Suppressor macrophage (primary cell): ENCODE data around the gene MTHFD1L.
"Not testable (repeated sequence)": the region's sequence is repeated elsewhere in the genome, so short reads cannot be mapped to it uniquely, and the experiment has no call there.

ENCODE experiments used
- DNase-seq, 4 experiments: peaks; one replicate each; pipeline ENCODE4 v3.0.0-alpha.2; 2020 to 2022

Gene MTHFD1L

DNA sequence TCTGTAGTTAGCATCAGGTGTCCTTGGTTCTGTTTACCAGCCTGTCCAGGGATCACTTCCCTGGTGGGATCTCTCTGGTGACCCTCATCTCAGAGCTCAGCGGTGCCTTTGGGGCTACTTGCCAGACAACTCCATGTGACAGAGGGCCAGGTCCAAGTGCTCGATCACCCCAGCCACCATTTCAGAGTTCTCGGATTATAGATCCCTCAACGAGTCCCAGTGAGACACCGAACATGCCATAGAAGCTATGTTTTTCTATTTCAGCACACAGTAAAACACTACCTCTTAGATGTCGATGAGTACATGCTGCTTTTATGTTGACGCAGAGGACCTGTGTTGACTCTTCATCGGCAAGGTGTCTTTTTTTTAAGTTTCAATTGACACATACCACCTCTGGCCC lies 204.1 kb downstream of the MTHFD1L start:
- no peak for DNase-seq

GRCh38 chr6:151070631-151071051 lies 205.1 kb downstream of the MTHFD1L start:
- no peak for DNase-seq

- DNase-seq, result no peak
These were observed 205.8 kb downstream of the MTHFD1L start for GRCh38 chr6:151071295-151071694.

DNA sequence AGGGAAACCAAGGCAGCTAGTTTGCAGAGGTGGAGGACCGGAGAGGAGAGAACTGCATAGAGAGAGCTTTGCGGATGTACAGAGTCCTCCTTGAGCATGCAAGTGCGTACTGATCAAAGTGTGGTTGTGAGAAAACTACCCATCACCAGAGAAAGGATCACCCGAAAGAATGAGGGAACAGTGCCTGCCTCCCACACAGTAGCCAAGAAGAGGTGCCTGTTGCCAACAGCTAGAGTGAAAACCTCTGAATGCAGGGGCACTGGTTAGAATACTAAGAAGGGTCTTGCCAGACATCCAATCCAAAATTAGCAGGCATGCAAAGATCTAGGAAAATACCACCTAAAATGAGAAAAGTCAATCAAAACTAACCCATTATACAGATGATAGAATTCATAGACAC lies 207.6 kb downstream of the MTHFD1L start:
- DNase-seq, result no peak

- no peak for DNase-seq
These were observed 208.2 kb downstream of the MTHFD1L start for GRCh38 chr6:151073701-151074100.

GRCh38 chr6:151075005-151075404 lies 209.5 kb downstream of the MTHFD1L start:
- DNase-seq, result no peak

DNA sequence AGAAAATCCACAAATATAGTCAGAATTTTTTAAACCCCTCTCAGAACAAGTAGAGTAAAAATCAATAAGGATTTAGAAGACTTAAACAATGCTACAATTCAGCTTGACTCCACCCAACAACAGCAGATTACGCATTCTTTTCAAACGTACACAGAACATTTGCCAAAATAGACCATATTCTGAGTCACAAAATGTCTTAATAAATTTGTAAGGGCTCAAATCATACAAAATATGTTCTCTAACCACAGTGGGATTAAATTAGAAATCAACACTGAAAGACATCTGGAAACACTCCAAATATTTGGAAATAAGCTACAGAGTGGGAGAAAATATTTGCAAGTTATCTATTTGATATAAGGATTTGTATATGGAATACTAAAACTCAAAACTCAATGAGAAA lies 210.0 kb downstream of the MTHFD1L start:
- DNase-seq, result no peak

DNA sequence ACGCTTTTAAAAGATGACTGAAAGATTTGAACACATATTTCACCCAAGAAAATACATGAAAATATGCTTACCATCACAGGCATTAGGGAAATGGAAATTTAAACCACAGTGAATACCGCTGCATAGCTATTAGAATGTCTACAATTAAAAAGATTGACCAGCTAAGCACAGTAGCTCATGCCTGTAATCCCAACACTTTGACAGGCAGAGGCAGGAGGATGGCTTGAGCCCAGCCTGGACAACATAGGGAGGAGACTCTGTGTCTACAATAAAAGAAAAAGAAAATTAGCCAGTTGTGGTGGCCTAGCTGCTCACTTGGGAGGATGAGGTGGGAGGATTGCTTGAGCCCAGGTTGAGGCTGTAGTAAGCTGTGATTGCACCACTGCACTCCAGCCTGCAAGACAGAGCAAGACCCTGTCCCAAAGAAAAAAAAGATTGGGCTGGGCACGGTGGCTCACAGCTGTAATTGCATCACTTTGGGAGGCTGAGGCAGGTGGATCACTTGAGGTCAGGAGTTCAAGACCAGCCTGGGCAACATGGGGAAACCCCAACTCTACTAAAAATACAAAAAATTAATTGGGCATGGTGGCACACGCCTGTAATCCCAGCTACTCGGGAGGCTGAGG lies 210.5 kb downstream of the MTHFD1L start:
- no peak for DNase-seq

GRCh38 chr6:151078655-151079054 lies 213.2 kb downstream of the MTHFD1L start:
- DNase-seq, result no peak

- DNase-seq, result no peak
These were observed 216.2 kb downstream of the MTHFD1L start for GRCh38 chr6:151081656-151082055.

DNA sequence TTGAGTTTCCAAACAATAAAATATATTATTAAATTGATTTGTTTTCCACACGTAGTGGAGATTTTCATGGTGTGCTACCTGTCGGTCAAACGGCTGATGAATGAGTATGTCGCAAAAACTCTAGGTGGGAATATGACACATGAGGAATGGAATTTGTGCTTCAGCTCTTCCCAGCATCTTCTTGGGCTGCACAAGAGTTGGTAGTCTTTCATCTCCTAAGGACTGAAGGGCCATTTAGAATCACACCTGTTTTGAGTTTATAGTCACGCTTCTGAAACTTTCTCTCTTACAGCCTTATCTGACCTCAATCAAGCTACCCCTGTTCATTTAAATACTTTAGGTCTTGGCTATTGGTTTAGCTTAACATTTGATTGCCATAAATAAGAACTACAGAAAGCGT lies 216.6 kb downstream of the MTHFD1L start:
- no peak for DNase-seq

- no peak for DNase-seq
These were observed 218.8 kb downstream of the MTHFD1L start for GRCh38 chr6:151084275-151084674.

GRCh38 chr6:151087055-151087454 lies 221.6 kb downstream of the MTHFD1L start:
- DNase-seq, result not testable (repeated sequence)

DNA sequence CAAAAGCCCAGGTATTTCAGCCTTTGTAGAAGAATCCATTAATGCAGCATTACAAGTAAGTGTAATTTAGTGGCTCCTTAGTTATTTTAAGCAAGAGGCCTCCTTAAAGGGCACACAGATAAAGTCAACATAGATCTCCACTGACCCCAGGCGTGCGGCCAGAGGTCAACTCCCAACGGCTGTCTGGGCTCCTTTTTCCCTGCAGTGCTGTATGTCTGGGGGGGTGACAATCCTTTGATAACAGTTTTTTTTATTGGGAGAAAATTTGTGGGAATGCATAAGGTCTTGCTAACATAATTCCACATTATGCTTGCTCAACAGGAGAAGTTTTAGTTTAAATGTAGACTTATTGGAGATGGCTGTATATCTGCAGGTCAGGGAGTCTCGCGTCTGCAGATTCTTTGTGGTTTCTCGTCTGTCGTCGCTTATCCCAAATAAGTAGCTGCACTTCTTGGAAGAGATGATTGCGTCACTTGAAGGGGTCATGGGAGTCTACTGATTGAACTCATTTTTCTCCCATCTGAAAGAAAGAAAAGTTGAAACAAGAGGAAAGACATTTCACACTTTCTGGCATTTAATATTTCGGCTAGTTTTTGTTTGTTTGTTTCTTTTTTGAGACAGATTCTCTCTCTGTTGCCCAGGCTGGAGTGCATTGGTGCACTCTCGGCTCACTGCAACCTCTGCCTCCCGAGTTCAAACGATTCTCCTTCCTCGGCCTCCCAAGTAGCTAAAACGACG lies 222.5 kb downstream of the MTHFD1L start:
- no peak for DNase-seq

DNA sequence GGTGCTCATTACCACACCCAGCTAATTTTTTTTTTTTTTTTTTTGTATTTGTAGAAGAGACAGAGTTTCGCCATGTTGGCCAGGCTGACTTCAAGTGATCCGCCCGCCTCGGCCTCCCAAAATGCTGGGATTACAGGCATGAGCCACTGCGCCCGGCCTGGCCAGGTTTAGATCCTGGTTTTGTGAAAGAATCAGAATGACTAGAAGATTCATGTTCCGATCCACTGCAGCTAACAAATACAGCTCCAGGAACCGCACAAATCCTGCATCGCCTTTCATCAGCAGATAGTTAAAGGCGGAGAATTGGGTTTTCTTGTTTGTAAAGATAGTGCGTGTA lies 223.1 kb downstream of the MTHFD1L start:
- no peak for DNase-seq

DNA sequence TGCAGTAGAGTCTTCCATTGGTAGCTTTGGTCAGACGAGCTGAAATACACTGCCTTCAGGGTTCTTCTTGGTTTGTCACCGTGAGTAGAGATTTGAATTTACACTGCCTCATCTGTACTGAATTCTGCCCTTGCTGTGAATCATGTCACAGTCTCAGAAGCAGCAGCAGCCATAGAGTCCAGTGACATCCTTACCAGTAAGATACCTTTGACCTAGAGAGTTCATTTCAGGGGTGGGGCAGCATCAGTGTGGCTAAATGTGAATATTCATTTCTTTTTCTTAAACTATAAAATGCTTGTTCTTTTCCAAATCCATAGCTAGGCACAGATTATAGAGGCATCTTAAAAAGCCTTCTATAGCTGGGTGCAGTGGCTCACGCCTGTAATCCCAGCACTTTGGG lies 223.5 kb downstream of the MTHFD1L start:
- DNase-seq, result no peak

- no peak for DNase-seq
These were observed 224.5 kb downstream of the MTHFD1L start for GRCh38 chr6:151089978-151090377.

DNA sequence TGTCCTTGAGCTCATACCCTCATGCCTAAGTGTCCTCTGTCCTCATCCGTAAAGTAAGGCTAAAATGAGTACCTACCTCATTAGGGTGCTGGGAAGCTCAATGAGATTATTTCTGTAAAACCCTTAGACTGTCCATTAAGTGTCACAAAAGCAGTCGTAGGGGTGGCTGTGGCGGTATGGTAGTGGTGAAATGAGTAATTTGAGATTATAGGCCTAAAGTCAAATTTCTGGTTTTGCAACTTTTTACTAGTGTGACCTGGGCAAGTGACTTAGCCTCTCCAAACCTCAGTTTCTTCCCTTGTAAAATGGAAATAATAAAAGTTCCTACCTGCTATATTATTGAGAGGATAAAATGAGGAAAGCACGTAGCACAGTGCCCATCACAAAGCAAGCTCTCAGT lies 226.1 kb downstream of the MTHFD1L start:
- DNase-seq, result no peak

DNA sequence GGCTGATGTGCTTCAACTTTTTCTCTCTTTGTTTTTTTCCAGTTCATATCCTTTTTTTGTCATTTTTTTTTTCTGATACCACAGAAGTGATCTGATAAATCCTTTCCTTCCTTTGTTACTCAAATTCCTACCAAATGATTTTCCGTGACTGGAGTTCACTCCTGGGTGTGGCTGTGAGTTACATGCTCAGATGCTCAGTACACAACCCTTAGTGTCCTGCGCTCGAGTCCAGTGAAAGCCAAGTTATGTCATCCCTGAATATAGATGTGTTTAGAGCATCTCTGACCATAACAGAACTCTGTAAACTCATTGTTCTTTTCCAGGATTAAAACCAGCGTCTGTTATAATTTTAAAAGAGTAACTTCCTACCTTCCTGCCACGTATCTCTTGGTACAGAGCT lies 227.1 kb downstream of the MTHFD1L start:
- DNase-seq, result no peak

GRCh38 chr6:151093706-151094105 lies 228.2 kb downstream of the MTHFD1L start:
- no peak for DNase-seq

- no peak for DNase-seq
These were observed 230.2 kb downstream of the MTHFD1L start for GRCh38 chr6:151095538-151096254.

- DNase-seq, result no peak
These were observed 230.7 kb downstream of the MTHFD1L start for GRCh38 chr6:151096255-151096612.

- DNase-seq, result no peak
These were observed 231.4 kb downstream of the MTHFD1L start for GRCh38 chr6:151096691-151097606.
